ENCODE results near the gene AQP1.

Gene AQP1

GRCh38 chr7:30911561-30911969 lies at the start of gene AQP1:
Gene AQP1, plus strand, starts transcription at chr7:30911853. Its CDS starts 57 bp downstream, at chr7:30911910.
- DNase-seq, result no peak

GRCh38 chr7:30862995-30863705 lies 48.5 kb upstream of the AQP1 start:
- DNase-seq, result no peak

- no peak for DNase-seq
Observed at GRCh38 chr7:30863706-30864035, 48.0 kb upstream of the AQP1 start.

GRCh38 chr7:30864101-30864500 lies 47.6 kb upstream of the AQP1 start:
- no peak for DNase-seq

- no peak for DNase-seq
Observed at GRCh38 chr7:30865076-30865475, 46.6 kb upstream of the AQP1 start.

GRCh38 chr7:30865821-30866220 lies 45.8 kb upstream of the AQP1 start:
- no peak for DNase-seq

- no peak for DNase-seq
Observed at GRCh38 chr7:30866939-30867338, 44.7 kb upstream of the AQP1 start.

GRCh38 chr7:30867483-30867882 lies 44.2 kb upstream of the AQP1 start:
- no peak for DNase-seq

- no peak for DNase-seq
Observed at GRCh38 chr7:30869794-30870611, 41.6 kb upstream of the AQP1 start.

- no peak for DNase-seq
Observed at GRCh38 chr7:30870821-30871518, 40.7 kb upstream of the AQP1 start.

- no peak for DNase-seq
Observed at GRCh38 chr7:30871655-30872054, 40.0 kb upstream of the AQP1 start.

- no peak for DNase-seq
Observed at GRCh38 chr7:30873207-30873606, 38.4 kb upstream of the AQP1 start.

GRCh38 chr7:30873656-30874055 lies 38.0 kb upstream of the AQP1 start:
- DNase-seq, result no peak

GRCh38 chr7:30874656-30875302 lies 36.9 kb upstream of the AQP1 start:
- DNase-seq, result no peak

- DNase-seq, result no peak
Observed at GRCh38 chr7:30877015-30877769, 34.5 kb upstream of the AQP1 start.

GRCh38 chr7:30877993-30878392 lies 33.7 kb upstream of the AQP1 start:
- DNase-seq, result no peak

- peak; percentile 28 for DNase-seq
Observed at GRCh38 chr7:30879139-30880124, 32.2 kb upstream of the AQP1 start.

- no peak for DNase-seq
Observed at GRCh38 chr7:30880125-30880720, 31.4 kb upstream of the AQP1 start.

GRCh38 chr7:30880941-30881340 lies 30.7 kb upstream of the AQP1 start:
- DNase-seq, result no peak

GRCh38 chr7:30881448-30881847 lies 30.2 kb upstream of the AQP1 start:
- DNase-seq, result no peak

- no peak for DNase-seq
Observed at GRCh38 chr7:30884881-30885280, 26.8 kb upstream of the AQP1 start.

Measured in NCI-H510A treated with DMSO at 0.1 percent for 48 hours (cell line).